TTC549 (cell line): ENCODE data around the gene SRP54.
"Not testable (repeated sequence)": the region's sequence is repeated elsewhere in the genome, so short reads cannot be mapped to it uniquely, and the experiment has no call there.

Experiments
- FAIRE-seq: peaks from 2 replicates; lab custom pipeline; 2012; peaks lifted over from hg19 to GRCh38; lab: Jason Lieb, UNC

SRP54 gene

DNA sequence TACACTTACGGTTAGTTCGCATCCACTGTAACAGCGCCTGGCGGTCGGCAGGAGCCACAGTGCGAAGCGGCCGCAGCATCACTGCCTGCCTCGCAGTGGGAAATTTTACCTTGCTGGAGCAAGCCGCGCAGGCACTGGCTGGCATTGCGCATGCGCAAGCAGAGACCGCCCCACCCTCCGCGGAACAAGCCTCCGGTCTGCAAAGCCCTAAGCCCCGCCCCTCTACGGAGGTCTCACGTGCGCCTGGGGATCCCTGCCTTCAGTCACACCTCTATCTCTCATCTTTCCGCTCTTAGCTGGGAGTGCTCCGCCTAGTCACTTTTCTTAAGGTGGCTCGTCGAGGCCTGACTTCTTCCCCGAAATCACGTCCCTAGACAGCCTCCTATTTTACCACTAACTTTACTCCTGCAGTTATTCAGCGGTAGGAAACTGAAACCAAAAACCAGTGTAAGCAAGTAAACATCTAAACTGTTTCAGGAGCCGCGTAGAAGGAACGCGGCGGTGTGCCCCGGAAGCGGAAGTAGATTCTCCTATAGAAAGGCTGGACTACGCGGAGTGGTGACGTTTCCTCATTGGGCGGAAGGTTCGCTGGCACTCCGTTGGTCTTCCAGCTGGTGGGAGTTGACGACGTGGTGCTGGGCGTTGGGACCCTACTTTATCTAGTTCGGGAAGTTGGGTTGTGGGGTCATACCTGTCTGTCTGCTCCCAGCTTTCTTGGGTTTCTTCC lies at the start of gene SRP54:
Gene SRP54, plus strand, starts transcription at position 572 of the 727 bp plus-strand sequence. CDS start 13,718 bp downstream, outside the sequence.
- FAIRE-seq, result peak; percentile 46

DNA sequence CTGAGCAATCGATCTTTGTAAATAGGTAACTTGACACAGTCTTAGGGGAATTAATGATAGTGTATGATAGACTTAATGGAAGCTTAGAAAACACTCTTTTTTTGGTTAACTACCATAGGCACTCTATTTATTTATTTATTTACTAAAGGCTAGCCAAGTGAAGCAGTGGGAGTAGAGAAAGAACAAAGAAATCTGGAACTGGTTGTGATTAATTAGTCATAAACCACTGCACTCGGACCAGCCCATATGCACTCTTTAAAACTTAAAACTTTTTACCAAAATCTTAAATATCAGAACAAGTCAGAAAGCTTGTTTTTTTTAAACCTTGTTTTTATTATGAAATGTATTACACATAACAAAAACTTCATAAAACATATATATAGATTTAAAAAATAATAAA lies 49.5 kb upstream of the SRP54 start:
- FAIRE-seq, result no peak

- FAIRE-seq, result no peak
These were observed 47.3 kb upstream of the SRP54 start for GRCh38 chr14:34935488-34935887.

- FAIRE-seq, result no peak
These were observed 45.4 kb upstream of the SRP54 start for GRCh38 chr14:34937442-34937841.

- FAIRE-seq, result no peak
These were observed 44.9 kb upstream of the SRP54 start for GRCh38 chr14:34937876-34938275.

GRCh38 chr14:34943506-34943905 lies 39.3 kb upstream of the SRP54 start:
- FAIRE-seq, result no peak

DNA sequence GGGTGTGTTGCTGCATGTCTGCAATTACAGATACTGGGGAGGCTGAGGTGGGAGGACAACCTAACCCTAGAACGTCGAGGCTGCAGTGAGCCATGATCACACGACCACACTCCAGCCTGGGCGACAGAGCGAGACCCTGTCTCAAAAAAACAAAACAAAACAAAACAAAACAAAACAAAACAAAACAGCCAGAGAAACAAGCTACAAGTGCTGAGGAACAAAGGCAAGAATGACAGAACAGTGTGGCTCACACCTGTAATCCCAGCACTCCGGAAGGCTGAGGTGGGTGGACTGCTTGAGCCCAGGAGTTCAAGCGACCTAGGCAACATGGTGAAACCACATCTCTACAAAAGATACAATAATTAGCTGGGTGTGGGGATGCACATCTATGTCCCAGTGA lies 38.0 kb upstream of the SRP54 start:
- no peak for FAIRE-seq

- FAIRE-seq, result no peak
These were observed 36.1 kb upstream of the SRP54 start for GRCh38 chr14:34946699-34947098.

GRCh38 chr14:34951286-34951685 lies 31.5 kb upstream of the SRP54 start:
- FAIRE-seq, result no peak

DNA sequence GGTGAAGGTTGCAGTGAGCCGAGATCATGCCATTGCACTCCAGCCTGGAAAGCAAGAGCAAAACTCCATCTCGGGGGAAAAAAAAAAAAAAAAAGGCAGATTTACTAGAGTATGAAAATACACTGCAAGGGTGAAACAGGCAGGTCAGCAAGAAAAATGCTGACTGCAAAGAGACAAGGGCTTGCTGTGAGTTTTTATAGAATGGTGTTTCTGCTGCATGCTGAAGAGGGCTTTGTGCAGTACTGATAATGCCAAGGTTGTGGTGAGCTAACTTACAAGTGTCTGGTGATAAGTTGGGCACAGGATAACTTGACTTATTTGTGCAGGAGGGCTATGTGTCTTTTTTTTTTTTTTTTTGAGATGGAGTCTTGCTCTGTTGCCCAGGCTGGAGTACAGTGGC lies 25.9 kb upstream of the SRP54 start:
- no peak for FAIRE-seq

GRCh38 chr14:34957771-34958286 lies 25.0 kb upstream of the SRP54 start:
- no peak for FAIRE-seq

DNA sequence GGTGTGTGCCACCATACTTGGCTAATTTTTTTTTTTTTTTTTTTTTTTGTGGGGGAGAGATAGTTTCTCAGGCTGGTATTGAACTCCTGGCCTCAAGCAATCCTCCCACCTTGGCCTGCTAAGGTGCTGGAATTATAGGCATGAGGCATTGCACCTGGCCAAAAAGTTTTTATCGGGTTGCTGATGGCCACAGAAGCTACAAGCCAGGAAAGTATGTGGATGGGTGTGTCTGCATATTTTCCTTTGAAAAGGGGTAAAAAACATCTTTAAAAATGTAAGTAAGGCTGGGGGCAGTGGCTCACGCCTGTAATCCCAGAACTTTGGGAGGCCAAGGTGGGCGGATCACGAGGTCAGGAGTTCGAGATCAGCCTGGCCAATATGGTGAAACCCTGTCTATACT lies 20.7 kb upstream of the SRP54 start:
- FAIRE-seq, result not testable (repeated sequence)

DNA sequence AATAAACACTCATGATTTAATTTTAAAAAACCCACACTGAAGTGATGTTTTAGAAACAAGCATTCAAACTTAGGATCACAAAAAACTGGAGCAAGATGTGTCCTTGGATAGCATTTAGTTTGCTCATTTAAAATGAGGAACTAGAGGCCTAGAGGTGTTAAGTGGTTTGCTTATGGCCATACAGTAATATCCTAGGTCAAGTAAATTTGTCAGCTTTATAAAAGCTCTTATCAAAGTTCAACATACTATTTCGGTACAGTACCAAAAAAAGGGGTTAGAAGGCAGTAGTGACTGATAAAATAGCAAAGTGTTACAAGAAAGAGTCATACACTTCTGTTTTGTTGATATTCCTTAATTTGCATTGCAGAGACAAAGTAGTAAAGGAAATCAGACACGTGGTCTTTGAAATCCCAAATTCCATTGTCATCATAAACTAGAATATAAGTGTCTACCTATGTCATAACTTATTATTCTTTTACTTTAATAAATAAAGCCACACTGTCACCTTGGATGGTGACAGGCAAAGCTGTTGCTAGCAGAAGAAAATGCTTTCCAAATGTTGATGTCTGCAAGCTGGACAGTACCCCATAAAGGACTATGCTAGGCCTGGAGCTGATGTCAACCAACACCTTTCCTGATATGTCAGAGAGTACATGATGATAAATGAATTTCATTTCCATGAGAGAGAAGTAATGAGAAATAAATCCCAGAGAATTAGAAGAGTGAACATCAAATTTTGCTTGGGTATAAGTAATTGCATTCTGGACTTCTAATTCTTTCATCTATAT lies 17.6 kb upstream of the SRP54 start:
- no peak for FAIRE-seq

GRCh38 chr14:34965912-34966311 lies 16.9 kb upstream of the SRP54 start:
- no peak for FAIRE-seq

DNA sequence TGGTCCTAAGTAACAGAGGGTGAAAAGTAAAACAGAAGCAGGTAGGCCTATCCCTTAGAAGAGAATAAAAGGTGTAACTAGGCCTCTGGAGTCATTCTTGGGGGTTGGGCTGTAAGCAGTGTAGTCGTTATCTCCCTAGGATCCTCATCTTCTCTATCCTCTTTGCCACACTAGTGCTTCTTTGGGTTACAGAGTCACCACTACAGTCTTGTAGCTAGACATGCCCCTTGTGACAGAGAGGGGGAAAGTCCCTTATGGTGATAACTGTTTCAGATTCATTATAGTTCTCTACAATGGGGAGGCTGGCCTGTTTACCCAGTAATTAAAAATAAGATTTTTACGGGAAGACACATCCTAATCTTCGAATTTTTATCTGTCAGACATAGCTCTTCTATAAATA lies 16.4 kb upstream of the SRP54 start:
- no peak for FAIRE-seq

- no peak for FAIRE-seq
These were observed 12.1 kb upstream of the SRP54 start for GRCh38 chr14:34970665-34971064.

DNA sequence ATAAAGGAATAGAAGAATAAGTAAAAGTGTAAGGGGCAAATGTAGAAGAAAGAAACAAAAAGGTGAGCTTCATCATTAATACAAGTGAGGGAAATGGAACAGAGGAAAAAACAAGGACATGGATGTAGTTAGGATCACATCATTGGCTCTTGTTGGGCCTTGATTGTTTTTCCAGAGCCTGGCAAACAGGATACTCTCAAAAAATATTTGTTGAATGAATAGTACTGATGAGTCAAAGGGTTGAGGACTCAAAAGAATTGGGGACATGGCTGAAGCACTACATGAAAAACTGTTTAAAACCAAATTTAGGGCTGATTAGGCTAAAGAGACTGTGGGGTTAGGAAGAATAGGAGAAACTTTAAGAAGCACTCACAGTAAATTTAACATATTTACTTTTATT lies 11.4 kb upstream of the SRP54 start:
- FAIRE-seq, result no peak

DNA sequence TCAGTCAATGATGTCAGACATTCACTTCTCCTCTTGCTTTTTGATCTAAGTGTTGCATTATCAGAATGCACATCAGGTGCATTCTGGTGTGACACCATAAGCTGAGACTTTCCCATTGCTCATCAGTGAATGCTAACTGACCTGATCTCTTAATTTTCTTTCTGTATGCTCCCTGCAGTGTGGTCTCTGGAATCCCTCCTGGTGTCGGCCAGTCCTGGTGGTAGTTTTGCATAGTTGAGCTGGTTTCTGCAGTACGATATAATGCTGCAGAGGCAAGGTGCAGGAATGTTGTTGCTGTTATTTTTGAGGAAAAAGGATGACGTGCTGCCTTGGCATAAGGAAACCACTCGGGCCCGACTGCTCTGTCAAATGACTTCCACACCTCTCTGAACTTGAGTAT lies 11.0 kb upstream of the SRP54 start:
- FAIRE-seq, result no peak

- no peak for FAIRE-seq
These were observed 4.3 kb upstream of the SRP54 start for GRCh38 chr14:34978444-34978843.

GRCh38 chr14:34980337-34980900 lies 2.4 kb upstream of the SRP54 start:
- no peak for FAIRE-seq

GRCh38 chr14:34981743-34982420 lies 910 bp upstream of the SRP54 start:
- FAIRE-seq, result no peak

- no peak for FAIRE-seq
These were observed 462 bp downstream of the SRP54 start for GRCh38 chr14:34983148-34983760.
